GM15510 (cell line): ENCODE results near the gene PGS1.

Experiments
- POLR2A ChIP-seq: IDR thresholded peaks from 3 replicates; pipeline ENCODE4 v1.6.1; 2011; ENCODE audit warnings: borderline replicate concordance; ENCODE audit not compliant: insufficient read length; ENCODE audit errors: extremely low read depth

Gene PGS1

DNA sequence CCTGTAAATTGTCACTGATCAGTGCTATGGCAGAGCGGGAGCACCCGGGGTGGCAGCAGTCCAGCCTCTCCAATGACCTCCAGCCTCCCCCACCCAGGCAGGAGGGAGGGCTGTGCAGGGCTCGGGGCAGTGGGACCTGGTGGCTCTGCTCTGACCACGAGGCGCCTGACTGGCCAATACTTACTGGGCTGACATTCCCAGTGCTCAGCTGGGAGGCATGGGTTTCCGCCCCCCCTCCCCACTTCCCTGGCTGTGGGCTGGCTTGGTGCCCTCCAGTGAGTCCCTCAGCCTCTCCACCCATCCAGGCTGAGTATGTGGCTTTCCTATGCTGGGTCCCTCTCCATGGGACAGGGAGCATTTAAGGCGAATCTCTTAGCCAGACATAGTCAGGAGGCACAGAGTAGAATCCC is 21.3 kb upstream of the PGS1 start:
- TF ChIP-seq POLR2A = no peak

DNA sequence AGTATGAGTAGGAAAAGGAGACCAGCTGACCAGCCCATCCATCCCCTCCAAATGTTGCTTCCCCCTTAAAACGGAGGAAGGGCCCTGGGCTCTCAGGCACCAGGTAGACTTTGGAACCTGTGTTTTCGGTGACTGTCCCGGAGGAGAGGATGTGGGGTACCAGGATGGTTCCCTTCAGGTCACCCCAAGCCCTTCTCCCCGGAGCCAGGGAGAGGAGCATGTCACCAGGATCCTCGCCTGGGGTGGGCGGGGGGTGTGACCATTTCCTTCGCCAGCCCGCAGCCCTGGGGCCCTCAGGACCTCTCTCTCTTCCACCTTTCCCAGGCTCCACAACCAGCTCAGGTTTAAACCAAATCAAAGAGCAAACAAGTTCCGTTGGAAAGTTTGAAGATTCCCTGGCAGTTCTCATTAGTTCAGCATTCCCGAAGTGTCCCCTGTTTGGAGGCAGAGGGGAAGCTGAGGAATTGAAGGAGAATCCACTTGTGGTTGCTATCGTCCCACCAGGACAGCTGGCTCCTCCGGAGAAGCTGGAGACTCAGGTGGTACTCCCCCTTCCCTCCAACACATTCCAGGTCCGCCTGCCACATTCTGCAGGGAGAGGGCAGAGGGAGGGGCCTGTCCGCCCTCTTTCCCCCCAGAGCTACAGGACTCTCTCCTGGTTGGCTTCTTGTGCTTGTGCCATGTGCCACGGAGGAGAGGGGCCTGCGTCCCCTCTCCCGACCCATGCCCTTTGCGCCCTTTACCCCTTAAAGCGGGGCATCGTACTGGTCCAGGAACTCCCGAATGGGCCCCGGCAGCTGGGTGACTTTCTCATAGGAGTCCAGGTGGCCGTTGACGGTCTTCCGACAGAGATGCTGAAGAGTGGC is 20.5 kb upstream of the PGS1 start:
- TF ChIP-seq POLR2A = no peak

DNA sequence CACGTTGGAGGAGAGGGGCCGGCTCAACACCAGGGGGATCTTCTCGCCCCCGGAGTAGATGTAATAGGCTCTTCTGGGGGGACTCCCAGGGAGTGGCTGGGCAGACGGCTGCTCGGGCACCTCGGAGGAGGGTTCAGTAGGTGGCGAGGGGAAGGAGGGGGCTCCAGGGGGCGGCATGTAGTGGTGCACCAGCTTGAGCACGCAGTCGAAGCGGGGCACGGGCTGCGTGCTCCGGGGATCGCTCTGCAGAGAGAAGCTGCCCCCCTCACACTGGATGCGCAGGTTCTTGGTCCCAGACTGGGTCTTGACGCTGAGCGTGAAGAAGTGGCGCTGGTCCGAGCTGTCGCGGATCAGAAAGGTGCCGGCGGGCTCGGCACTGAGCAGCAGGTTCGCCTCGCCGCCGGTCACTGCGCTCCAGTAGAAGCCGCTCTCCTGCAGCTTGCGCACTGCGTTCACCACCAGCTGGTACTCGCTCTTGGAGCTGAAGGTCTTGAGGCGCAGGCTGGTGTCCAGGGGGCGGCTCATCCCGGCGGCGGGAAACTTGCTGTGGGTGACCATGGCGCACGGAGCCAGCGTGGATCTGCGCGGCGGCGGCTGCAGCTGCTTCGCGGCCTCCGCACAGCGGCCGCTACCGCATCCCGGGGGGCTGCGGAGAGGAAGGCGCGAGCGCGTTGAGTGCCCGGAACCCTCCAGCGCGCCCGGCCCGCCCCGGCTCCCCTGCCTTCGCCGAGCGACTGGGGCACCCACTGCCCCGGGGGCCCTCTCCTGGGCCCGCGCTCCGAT is 19.7 kb upstream of the PGS1 start:
- no peak for TF ChIP-seq POLR2A

DNA sequence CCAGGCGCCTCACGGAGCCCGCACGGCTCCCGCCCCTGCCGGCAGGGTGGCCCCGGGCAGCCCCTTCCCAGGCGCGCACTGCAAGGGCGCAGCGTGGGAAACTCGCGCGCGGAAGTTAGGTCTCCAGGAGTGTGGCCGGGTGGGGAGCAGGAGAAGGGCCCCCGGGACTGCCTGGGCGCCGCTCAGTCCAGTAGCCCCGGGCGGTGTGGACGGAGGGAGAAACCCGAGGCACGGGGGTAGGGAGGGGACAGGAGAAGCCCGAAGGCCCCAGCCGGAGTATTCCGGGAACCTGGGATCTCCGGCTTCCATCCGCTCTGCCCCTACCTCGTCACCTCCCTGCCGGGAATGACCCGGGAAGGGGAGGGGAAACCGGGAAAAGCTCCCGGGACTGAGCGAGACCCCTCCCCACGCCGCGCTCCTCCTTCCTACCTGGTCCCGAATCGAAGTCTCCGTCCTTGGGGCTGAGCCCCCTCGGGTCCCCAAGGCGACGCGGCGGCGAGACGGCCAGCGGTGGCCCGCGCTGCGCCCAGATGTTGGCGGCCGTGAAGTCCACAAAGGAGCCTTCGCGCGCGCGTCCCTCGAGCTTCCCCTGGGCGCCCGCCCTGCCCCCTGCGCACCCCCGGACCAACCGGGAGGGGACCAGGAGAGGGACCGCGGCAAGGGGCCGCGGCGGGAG is 19.0 kb upstream of the PGS1 start:
- no peak for TF ChIP-seq POLR2A

DNA sequence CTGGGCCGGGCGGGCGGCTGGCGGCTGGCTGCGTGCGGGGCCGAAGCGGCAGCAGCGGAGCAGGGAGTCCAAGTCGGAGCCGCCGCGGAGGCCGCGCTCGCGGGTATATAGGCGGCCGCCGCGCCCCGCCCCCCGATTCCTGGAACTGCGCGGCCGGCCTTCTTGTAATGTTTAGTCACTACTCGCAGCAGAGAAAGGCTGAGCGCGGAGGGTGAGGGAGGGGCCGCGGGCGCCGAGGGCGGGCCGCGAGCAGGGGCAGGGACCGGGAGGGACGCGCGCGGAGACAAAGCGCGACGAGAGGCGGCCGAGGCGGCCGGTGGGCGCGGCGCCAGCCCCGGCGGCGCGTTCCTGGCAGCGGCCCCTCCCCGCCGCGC is 18.5 kb upstream of the PGS1 start, which contains the start of gene SOCS3:
Gene SOCS3, minus strand, starts transcription at position 81 of the 374 bp plus-strand sequence. CDS start 982 bp downstream, outside the sequence.
- peak; percentile 69 for TF ChIP-seq POLR2A

DNA sequence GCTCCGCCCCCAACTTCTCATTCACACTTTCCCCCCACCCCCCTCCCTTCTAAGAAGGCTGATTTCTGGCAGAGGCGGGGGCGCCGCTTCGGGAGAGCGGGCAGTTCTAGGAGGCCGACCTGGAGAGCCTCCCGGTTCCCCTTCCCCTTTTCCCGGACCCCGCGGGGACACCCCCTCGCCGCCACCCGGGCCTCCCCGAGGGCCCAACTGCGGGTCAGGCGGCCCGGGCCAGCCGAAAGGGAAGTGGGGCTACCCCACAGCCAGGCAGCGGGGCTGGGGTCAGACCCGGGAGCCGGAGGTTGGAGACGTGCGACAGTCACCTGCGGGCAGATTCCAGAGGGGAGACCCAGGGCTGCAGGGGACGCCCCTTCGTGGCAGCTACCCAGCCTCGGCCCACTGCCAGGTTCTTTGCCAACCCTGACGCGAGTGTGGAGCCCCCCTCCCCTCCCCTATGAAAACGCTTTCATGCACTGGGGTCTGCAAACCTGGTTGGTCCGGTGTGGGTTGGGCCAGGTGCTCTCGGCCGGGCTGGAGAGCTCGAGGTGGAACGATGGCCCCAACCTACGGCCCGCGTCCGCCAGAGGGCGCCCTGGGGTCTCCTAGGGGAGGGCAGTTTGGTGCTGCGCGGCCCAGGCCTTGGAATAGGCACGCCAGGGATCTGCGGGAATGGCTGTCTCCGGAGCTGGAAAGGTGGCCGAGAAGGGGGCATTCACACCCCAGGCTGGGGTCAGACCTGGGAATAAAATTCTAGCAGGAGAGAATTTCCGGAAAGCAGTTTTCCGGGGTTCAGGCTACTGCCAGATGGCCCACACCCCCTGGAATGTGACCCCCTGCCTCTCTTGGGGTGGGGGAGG is 17.9 kb upstream of the PGS1 start:
- TF ChIP-seq POLR2A = no peak

DNA sequence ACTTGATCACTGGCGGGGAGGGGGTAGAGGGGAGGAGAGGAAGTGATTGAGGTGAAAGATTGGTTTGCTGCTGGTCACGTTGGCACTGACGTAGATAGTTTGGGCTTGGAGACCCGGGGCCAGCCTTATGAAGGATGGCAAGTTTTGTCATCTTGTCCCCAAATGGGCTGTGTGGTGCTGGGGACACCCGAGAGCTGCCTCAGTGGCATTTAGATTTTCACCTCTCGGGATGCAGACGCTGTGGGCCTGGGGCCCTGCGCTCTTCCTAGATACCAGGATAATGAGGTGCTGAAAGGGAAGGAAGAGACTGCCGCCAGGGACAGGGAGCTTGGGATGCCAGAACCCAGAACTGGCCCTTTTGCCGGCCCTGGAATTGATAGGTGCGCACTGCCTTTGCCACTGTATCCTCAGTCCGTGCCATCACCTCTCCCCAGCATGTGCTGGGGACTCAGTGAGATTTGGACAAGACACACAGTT is 17.2 kb upstream of the PGS1 start:
- TF ChIP-seq POLR2A = no peak

DNA sequence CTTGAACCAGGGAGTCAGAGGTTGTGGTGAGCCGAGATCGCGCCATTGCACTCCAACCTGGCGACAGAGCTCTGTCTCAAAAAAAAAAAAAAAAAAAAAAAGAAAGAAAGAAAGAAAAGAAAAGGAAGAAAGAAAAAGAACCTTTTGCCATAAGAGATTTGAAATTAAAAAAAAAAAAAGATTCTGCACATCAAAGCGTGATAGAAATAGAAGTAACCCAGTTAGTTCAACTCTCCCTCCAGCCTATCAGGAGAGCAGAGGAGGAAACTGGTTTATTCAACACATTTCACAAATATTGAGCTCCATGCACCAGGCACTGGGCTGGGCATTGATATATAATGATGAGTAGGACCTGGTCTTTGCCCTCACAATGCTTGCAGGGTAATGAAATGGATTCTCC is 16.2 kb upstream of the PGS1 start:
- no peak for TF ChIP-seq POLR2A

DNA sequence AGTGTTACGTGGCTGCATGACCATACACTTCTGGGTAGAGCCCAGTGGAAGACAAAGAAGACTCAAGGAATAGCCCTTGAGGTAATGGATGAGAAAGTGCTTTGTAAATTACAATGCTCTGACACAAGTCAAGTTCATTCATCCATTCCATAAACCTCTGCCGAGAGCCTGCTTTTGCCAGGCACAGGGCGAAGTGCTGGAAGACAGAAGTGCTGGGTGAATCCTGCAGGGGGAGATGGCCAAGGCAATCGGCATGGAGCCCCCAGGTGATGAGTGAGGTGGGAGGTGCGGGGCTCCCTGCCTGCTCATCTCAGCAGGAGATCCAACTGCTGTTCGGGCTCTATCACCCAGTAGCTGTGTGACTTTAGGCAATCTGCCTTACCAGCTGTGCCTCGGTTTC is 15.8 kb upstream of the PGS1 start:
- TF ChIP-seq POLR2A = no peak

DNA sequence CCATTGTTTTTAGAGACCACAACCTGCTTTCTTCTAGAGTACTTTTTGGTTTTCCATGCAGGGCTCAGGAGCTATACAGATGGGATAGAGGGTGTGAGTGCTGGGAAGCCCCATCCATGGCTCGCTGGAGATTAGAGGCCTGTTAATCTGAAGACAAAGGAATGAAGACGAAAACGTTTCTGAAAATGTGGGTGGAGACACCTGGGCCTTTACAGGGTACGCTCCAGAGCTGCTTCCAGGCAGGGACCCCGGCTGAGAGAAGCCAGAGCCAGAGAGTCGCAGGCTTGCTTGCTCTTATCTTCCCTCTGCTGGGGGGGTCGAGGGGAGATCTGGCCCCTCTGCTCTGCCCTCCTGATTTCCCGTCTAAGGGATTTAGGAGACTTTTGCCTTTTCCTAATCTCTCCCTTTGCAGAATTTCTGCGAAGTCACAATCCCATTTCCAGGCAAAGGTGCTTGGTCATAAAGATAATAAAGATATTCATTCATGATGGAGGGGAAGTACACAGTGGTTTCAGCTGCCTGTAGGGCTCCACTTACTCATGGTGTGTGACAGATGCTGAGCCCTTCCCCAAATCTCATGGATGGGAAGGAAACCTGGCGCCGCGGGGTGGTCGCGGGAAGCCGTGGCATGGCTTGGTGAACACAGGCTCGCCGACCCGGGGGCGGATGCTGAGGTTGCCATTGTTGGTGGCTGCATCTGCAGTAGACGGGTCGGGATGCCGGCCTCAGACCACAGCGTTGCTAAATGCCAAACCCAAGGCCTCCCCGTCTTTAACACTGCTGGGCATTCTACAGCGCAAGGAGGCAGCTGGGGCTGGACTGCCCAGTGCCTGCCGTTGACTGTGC is 13.8 kb upstream of the PGS1 start:
- no peak for TF ChIP-seq POLR2A

DNA sequence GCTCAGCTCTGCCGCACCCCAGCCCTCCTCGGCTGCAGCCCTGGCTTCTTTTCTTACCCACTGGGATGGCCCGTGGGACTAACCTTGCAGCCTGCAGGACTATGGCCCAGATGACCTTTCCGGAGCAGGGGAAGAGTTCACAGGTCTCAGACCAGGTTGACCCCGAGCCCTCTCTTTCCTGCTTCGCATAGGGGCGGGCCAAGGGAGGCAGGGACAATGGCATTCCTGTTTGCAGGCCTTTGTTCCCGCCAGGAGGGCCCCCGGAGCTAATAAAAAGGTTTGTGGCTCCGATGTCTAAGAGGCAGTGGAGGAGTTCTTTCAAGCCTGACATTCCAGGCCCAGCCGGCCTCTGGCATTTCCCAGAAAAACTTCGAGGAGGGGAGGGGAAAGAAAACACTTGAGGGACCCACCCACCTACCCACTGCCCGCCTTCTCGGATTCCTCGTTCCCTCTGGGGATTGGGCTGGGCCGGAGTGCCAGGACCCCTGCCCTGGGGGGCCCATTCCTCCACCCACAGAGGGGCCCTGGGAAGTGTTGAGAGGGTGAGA is 12.8 kb upstream of the PGS1 start:
- TF ChIP-seq POLR2A = no peak

DNA sequence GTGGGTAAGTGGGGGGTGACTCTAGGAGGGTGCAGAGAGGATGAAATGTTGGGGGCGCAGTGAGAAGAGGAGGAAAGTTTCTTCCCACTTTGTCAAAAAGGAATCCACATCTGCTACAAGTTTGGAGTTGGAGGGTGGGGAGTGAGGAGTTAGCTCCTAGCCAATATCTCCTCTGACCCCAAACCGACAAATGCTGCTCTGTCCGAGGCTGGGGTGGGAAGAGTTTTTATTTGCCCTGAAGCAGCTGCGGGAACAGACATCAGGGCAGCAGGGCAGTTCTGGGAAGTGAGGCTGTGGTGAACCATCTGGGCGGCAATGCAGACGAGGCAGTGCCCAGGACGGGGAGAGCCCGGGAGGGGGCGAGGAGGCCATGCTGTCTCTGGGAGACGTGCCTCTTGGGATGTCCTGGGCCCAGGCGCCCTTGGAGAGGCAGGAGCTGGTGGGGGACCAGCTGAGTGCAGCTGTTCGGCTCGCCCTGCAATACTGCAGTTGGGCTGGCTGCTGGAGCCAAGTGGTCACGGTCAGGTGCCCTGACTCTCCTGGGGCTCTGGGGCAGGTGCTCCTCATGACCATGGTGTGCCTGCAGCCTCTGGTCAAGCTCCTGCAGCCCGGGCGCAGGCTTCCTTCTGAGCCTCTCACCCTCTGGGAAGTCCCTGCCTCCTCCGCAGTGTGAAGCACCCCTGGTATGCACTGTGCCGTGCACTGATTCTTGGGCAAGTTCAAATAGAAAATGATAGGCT is 12.2 kb upstream of the PGS1 start:
- TF ChIP-seq POLR2A = no peak

DNA sequence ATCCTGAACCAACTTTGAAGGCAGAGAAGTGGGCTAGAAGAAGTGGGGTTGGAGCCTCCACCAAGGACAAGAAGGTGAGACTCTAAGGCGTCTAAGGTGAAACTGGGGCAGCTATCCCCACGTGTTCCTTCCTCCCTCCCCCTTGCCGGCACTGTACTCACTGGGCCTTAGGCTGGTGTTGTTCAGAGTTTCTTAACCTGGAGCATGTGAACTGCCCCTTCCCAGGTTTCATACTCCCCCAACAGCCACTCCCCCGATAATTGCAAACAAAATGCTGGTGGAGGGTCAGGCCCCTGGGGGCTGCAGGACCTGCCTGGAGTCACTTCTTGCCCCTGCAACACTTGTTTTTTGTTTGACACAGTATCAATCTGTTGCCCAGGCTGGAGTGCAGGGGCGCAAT is 11.3 kb upstream of the PGS1 start:
- no peak for TF ChIP-seq POLR2A

DNA sequence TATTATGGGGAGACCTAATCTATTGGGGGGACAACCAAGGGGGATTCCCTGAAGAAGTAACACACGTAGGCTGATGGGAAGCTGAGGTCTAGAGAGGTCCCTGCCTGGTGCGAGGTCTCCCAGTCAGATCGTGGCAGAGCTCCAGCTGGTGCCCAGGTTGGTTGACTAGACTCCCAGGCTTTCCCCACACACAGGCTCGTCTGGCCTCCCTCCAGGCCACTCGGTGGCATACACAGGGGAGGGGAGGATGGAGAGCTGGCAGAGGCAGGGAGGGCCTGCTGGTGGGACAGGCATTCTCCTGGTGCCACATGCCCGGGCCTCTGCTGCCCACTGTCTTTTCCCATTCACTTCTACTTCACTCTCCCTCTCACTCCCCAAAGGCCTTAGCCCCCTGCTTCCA is 10.1 kb upstream of the PGS1 start:
- TF ChIP-seq POLR2A = no peak
